ENCODE results near the gene COA1. TPM values are rescaled to one million over a fixed set of nuclear protein-coding genes. Genes with fewer than 3 reads are reported as not detected.

Gene COA1
- total RNA-seq, 3 donors from 2014 or later (not counting 1 experiment from before 2014, with no cell fraction given), result 55.0 to 85.3 (median 69.5) TPM

- Mint-ChIP-seq H3K27me3 (ENCODE audit: low read depth in 2 of 2) (no peaks in the 10 kb centered on the region), H3K9me3 (no peaks in the 10 kb centered on the region), H3K4me1 (peaks cover 44 to 53% of the 10 kb centered on the region in 2 donors), H3K36me3 (peaks cover 7% of the 10 kb centered on the region), H3K27ac (no peak overlapping the region), H3K4me3 (no peak overlapping the region)
- 97% methylated on average over 2 of the region's 4 CpGs for WGBS (ENCODE audit: insufficient coverage)
- Histone ChIP-seq H3K27me3 (ENCODE audit: control insufficient read depth, insufficient read depth, low read length) (no peaks in the 10 kb centered on the region), H3K27ac (ENCODE audit: low read length) (no peak overlapping the region), H3K36me3 (ENCODE audit: control insufficient read depth, insufficient read depth, low read length) (peaks cover 76% of the 10 kb centered on the region), H3K4me1 (ENCODE audit: control insufficient read depth, insufficient read depth, low read length) (peaks cover 44% of the 10 kb centered on the region), H3K9me3 (ENCODE audit: control insufficient read depth, insufficient read depth, low read length) (no peaks in the 10 kb centered on the region), H3K4me3 (ENCODE audit: low read length) (no peak overlapping the region)
- intact Hi-C loops (cut with micrococcal nuclease), result no loop called here
- ATAC-seq (no peak), DNase-seq (no peak)
- TF ChIP-seq, protein P1, sequence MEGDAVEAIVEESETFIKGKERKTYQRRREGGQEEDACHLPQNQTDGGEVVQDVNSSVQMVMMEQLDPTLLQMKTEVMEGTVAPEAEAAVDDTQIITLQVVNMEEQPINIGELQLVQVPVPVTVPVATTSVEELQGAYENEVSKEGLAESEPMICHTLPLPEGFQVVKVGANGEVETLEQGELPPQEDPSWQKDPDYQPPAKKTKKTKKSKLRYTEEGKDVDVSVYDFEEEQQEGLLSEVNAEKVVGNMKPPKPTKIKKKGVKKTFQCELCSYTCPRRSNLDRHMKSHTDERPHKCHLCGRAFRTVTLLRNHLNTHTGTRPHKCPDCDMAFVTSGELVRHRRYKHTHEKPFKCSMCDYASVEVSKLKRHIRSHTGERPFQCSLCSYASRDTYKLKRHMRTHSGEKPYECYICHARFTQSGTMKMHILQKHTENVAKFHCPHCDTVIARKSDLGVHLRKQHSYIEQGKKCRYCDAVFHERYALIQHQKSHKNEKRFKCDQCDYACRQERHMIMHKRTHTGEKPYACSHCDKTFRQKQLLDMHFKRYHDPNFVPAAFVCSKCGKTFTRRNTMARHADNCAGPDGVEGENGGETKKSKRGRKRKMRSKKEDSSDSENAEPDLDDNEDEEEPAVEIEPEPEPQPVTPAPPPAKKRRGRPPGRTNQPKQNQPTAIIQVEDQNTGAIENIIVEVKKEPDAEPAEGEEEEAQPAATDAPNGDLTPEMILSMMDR (IDR thresholded peaks at IDR 0.05), result no peak
These were observed 112.3 kb downstream of the COA1 start for GRCh38 chr7:43616977-43617376.

- DNase-seq (no peak), ATAC-seq (peak in 1 of 3 donors; percentile 17)
- no peaks in the 10 kb centered on the region for H3K27me3 ChIP-seq (ENCODE audit: control insufficient read depth, insufficient read depth, low read length)
- H3K4me3 Mint-ChIP-seq, result peak overlapping the region; percentile 43
- TF ChIP-seq, protein P1 (IDR thresholded peaks at IDR 0.05), result no peak
- peaks cover 39% of the 10 kb centered on the region for H3K4me1 ChIP-seq (ENCODE audit: control insufficient read depth, insufficient read depth, low read length)
- peaks cover 7% of the 10 kb centered on the region for H3K36me3 Mint-ChIP-seq
- H3K4me3 ChIP-seq (ENCODE audit: low read length), result no peak overlapping the region
- H3K9me3 ChIP-seq (ENCODE audit: control insufficient read depth, insufficient read depth, low read length), result no peaks in the 10 kb centered on the region
- peaks cover 44 to 47% of the 10 kb centered on the region in 2 donors for H3K4me1 Mint-ChIP-seq
- peaks cover 78% of the 10 kb centered on the region for H3K36me3 ChIP-seq (ENCODE audit: control insufficient read depth, insufficient read depth, low read length)
- 51% methylated on average over 7 of the region's 7 CpGs for WGBS (ENCODE audit: insufficient coverage)
- H3K27ac ChIP-seq (ENCODE audit: low read length), result no peak overlapping the region
- intact Hi-C loops (cut with micrococcal nuclease), result no loop called here
- no peaks in the 10 kb centered on the region for H3K27me3 Mint-ChIP-seq (ENCODE audit: low read depth in 2 of 2)
- H3K9me3 Mint-ChIP-seq, result no peaks in the 10 kb centered on the region
- no peak overlapping the region for H3K27ac Mint-ChIP-seq
These were observed 113.7 kb downstream of the COA1 start for GRCh38 chr7:43615558-43616145.

DNA sequence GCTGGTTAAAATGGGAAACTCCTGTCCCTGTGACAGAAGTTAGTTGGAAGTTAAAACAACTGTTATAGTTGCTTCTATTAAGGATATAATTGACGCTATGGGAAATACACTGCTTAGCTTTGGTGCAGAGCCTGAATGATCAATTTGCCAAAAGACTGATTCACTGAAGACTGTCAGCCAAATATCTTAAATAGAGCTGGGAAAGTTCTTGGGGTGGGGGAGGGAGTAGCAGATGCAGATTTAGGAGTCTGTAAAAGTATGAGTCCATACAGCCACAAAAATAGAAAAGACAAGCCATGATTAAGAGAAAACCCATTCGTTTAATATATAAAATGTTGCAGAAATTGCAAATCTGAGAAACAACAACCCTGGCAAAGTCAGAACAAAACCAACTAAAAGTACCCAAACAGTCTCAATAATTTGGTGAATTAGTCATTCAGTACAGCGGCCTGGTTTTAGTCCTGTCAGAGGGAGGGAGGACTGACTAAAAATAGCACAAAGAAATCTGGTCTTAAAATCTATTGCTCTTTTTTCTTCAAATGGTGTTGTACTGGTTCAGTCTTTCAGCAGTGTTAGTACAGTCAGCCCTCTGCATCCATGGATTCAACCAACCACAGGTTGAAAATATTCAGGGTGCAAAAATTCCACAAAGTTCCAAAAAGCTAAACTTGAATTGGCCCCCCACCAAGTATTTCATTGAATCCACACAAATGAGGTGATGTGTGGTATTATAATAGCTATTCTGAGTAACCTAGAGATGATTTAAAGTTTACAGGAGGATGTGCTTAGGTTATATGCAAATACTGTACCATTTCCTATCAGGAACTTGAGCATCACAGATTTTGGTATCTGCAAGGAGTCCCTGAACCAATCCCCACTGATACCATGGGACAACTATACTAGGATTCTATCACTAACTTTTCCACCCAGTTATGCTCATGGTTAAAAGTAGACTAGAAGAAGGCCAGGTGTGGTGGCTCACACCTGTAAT, 116.4 kb downstream of the COA1 start:
- peak overlapping the region; percentile 49 for H3K4me3 Mint-ChIP-seq
- no peak overlapping the region for H3K27ac Mint-ChIP-seq
- Histone ChIP-seq H3K27ac (ENCODE audit: low read length) (peak overlapping the region; percentile 35), H3K36me3 (ENCODE audit: control insufficient read depth, insufficient read depth, low read length) (peaks cover 75% of the 10 kb centered on the region), H3K27me3 (ENCODE audit: control insufficient read depth, insufficient read depth, low read length) (no peaks in the 10 kb centered on the region), H3K4me3 (ENCODE audit: low read length) (no peak overlapping the region), H3K9me3 (ENCODE audit: control insufficient read depth, insufficient read depth, low read length) (no peaks in the 10 kb centered on the region), H3K4me1 (ENCODE audit: control insufficient read depth, insufficient read depth, low read length) (peaks cover 33% of the 10 kb centered on the region)
- peak in 1 of 2 donors; percentile 11 for DNase-seq
- intact Hi-C loops (cut with micrococcal nuclease), result no loop called here
- H3K9me3 Mint-ChIP-seq, result no peaks in the 10 kb centered on the region
- peaks cover 63 to 64% of the 10 kb centered on the region in 2 donors for H3K4me1 Mint-ChIP-seq
- TF ChIP-seq, protein P1 (IDR thresholded peaks at IDR 0.05), result no peak
- peaks cover 18% of the 10 kb centered on the region for H3K36me3 Mint-ChIP-seq
- no peaks in the 10 kb centered on the region for H3K27me3 Mint-ChIP-seq (ENCODE audit: low read depth in 2 of 2)
- 60% methylated on average over 2 of the region's 3 CpGs for WGBS (ENCODE audit: insufficient coverage)
- peak in 2 of 3 donors; percentile 15 to 65 for ATAC-seq

Measured in natural killer cell (primary cell).